Smooth muscle cell (in vitro differentiated cells): ENCODE measurements around the gene ASIC4. TPM values are rescaled to one million over a fixed set of nuclear protein-coding genes. Genes with fewer than 3 reads are reported as not detected.

Source experiments
- DNase-seq: peaks from one replicate; lab custom pipeline; 2025; ENCODE audit not compliant: unreplicated experiment; lab: John Stamatoyannopoulos, UW
- H2AFZ ChIP-seq: fragments of 200-600 bp; sonication (generic); 2 replicates; pipeline ENCODE4 v1.6.0; 2016; ENCODE audit warnings: antibody characterized with exemption, low read depth, mild to moderate bottlenecking
- H3F3A ChIP-seq: fragments of 200-600 bp; sonication (generic); 2 replicates; pipeline ENCODE4 v1.6.0; 2017; ENCODE audit warnings: antibody characterized with exemption, low read depth
- H3K27ac ChIP-seq: fragments of 200-600 bp; sonication (generic); 2 replicates; pipeline ENCODE4 v1.5.1; 2016; ENCODE audit warnings: low read depth, mild to moderate bottlenecking
- H3K27me3 ChIP-seq: fragments of 200-600 bp; sonication (generic); 2 replicates; pipeline ENCODE4 v1.6.1; 2016; ENCODE audit warnings: low read depth, mild to moderate bottlenecking
- H3K36me3 ChIP-seq: fragments of 200-600 bp; sonication (generic); 2 replicates; pipeline ENCODE4 v1.5.1; 2016; ENCODE audit warnings: low read depth
- H3K4me1 ChIP-seq: fragments of 200-600 bp; sonication (generic); 2 replicates; pipeline ENCODE4 v1.5.1; 2016; ENCODE audit warnings: low read depth
- H3K4me2 ChIP-seq: fragments of 200-600 bp; sonication (generic); 2 replicates; pipeline ENCODE4 v1.6.0; 2016; ENCODE audit warnings: mild to moderate bottlenecking
- H3K4me3 ChIP-seq: fragments of 200-600 bp; sonication (generic); 2 replicates; pipeline ENCODE4 v1.5.1; 2016; ENCODE audit warnings: mild to moderate bottlenecking
- H3K79me2 ChIP-seq: fragments of 200-600 bp; sonication (generic); 2 replicates; pipeline ENCODE4 v1.6.0; 2016; ENCODE audit warnings: low read depth, mild to moderate bottlenecking
- H3K9ac ChIP-seq: fragments of 200-600 bp; sonication (generic); 2 replicates; pipeline ENCODE4 v1.6.0; 2016; ENCODE audit warnings: low read depth
- H3K9me3 ChIP-seq: fragments of 200-600 bp; sonication (generic); replicated peaks from 2 replicates; pipeline ENCODE4 v1.5.1; 2016; ENCODE audit warnings: low read depth
- H4K20me1 ChIP-seq: fragments of 200-600 bp; sonication (generic); 2 replicates; pipeline ENCODE4 v1.6.0; 2016; ENCODE audit warnings: low read depth
- CTCF ChIP-seq: fragments of 200-600 bp; sonication (generic); IDR thresholded peaks from 2 replicates; pipeline ENCODE4 v1.5.1; 2017; ENCODE audit warnings: borderline replicate concordance, mild to moderate bottlenecking, antibody characterized with exemption; ENCODE audit not compliant: insufficient read depth, poor library complexity, severe bottlenecking
- WGBS: methylation state at CpG from one replicate; pipeline ENCODE4 v1.1.7; 2016; ENCODE audit warnings: low lambda C conversion rate; 5-methylcytosine and 5-hydroxymethylcytosine counted together
- polyA plus RNA-seq: library from polyadenylated mRNA; unstranded; fragments of >200 nt; fragmentation: Nextera tagmentation; extraction: Ambion mirVana; gene quantifications from 2 replicates; pipeline ENCODE4 v1.2.1, GENCODE V29; 2016
- total RNA-seq: library from RNA; depleted of rRNA; stranded (reverse); fragments of >200 nt; gene quantifications from 2 replicates; pipeline ENCODE4 v1.2.3, GENCODE V29; 2014

ASIC4 gene
- total and polyA plus RNA-seq, 2 experiments from 2014 or later: 0.32 to 0.49 TPM

DNA sequence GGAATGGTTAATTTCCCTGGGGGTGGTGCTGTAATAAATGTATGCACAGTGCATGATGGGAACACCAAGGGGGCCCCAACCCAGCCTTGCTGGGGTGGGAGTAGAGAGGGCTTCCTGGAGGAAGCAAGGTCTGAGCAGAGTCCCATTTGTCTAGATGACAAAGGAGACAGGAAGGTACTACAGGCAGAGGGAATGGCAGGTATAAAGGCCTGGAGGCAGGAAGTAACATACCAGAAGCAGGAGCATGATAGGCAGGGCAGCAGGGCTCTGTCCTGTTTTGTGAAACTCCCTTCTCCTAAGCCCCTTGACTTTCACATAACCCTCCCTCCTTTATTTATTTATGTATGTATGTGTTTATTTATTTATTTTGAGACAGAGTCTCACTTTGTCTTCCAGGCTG is 11.7 kb upstream of the ASIC4 start:
- no peak for TF ChIP-seq CTCF
- H4K20me1 ChIP-seq: peaks cover 7% of the 10 kb centered on the region
- H3K9ac ChIP-seq: no peak overlapping the region
- DNase-seq: no peak
- peaks cover 4% of the 10 kb centered on the region for H3K79me2 ChIP-seq
- H3K9me3 ChIP-seq: no peaks in the 10 kb centered on the region
- no peak overlapping the region for H3K4me3 ChIP-seq
- no peaks in the 10 kb centered on the region for H3F3A ChIP-seq
- peaks cover 19% of the 10 kb centered on the region for H3K4me1 ChIP-seq
- H3K27ac ChIP-seq: no peak overlapping the region
- no peak overlapping the region for H3K4me2 ChIP-seq
- no peaks in the 10 kb centered on the region for H3K36me3 ChIP-seq
- H2AFZ ChIP-seq: no peak overlapping the region
- peaks cover under 1% of the 10 kb centered on the region for H3K27me3 ChIP-seq

DNA sequence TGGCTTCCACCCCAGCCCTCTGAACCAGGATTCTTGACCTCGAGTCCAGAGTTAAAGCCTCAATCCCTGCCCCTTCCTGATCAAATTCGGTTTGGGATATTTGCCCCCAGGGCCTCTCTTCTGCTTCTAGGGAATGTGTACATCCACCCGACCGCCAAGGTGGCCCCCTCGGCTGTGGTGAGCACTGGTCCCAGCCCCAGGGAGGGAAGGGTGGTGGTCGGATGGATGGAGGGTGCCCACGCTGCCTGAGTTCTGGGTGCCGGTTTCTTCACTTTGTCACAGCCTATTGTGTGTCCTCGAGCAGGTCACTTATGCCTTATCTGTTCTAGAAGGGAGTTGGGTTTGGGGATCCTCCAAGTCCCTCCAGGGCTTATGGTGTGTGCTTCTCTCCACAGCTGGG is 8.7 kb upstream of the ASIC4 start:
- Histone ChIP-seq H3K4me3 (no peak overlapping the region), H3K36me3 (no peaks in the 10 kb centered on the region), H3K9me3 (no peaks in the 10 kb centered on the region), H3K4me2 (no peak overlapping the region), H3K79me2 (no peaks in the 10 kb centered on the region), H3F3A (no peaks in the 10 kb centered on the region), H3K4me1 (peaks cover 26% of the 10 kb centered on the region), H3K9ac (no peak overlapping the region), H4K20me1 (peaks cover 17% of the 10 kb centered on the region), H2AFZ (no peak overlapping the region), H3K27ac (no peak overlapping the region), H3K27me3 (no peaks in the 10 kb centered on the region)
- no peak for TF ChIP-seq CTCF
- no peak for DNase-seq
- 94% methylated on average over 9 of the region's 9 CpGs for WGBS

DNA sequence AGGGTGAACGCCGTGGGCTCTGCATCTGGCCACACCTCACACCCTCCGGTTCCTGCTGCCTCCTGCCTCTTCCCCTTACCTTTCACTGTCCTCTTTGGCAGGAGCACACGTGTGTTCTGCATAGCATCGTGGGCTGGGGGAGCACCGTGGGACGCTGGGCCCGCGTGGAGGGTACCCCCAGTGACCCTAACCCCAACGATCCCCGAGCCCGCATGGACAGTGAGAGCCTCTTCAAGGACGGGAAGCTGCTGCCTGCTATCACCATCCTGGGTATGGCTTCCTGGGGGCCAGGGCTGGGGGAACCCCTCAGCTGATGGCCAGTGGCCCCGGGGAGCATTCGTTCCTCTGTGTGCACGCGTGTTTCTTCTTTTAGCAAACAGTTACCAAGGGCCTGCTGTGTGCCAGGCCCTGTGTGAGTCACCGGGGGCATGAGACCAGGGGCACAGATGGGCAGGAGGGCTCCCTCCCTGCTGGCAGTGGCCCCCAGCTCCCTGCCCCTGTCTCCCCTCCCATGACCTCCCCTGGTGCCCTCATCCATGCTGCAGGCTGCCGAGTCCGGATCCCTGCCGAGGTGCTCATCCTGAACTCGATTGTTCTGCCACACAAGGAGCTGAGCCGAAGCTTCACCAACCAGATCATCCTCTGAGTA is 8.0 kb upstream of the ASIC4 start:
- no peaks in the 10 kb centered on the region for H3K9me3 ChIP-seq
- H3K79me2 ChIP-seq: no peaks in the 10 kb centered on the region
- no peak overlapping the region for H3K4me3 ChIP-seq
- no peaks in the 10 kb centered on the region for H3F3A ChIP-seq
- no peak overlapping the region for H3K4me2 ChIP-seq
- no peaks in the 10 kb centered on the region for H3K27me3 ChIP-seq
- no peak overlapping the region for H3K27ac ChIP-seq
- no peak for TF ChIP-seq CTCF
- H3K36me3 ChIP-seq: no peaks in the 10 kb centered on the region
- 88% methylated on average over 22 of the region's 23 CpGs for WGBS
- no peak overlapping the region for H3K9ac ChIP-seq
- peaks cover 31% of the 10 kb centered on the region for H3K4me1 ChIP-seq
- peaks cover 17% of the 10 kb centered on the region for H4K20me1 ChIP-seq
- H2AFZ ChIP-seq: no peak overlapping the region
- no peak for DNase-seq
